Hematopoietic multipotent progenitor cell treated with erythropoietin and hydrocortisone succinate and interleukin-3 and kit ligand, for 8 days (in vitro differentiated cells): ENCODE data around the gene COBLL1.
A peak's percentile ranks its signal among the peaks of the same experiment; 100 is the strongest.
"Not testable (repeated sequence)": the region's sequence is repeated elsewhere in the genome, so short reads cannot be mapped to it uniquely, and the experiment has no call there.

Experiments used
- DNase-seq: peaks from one replicate; pipeline ENCODE4 v3.0.0-alpha.2; 2015

Gene COBLL1

GRCh38 chr2:164841719-164842623 is at the start of gene COBLL1:
TSS of gene COBLL1 (minus strand) at chr2:164841823. CDS start at chr2:164841196, 627 bp downstream.
- DNase-seq: peak; percentile 68

- peak; percentile 47 for DNase-seq
Measured at GRCh38 chr2:164890544-164890943, 48.9 kb upstream of the COBLL1 start.

GRCh38 chr2:164888592-164888991 is 47.0 kb upstream of the COBLL1 start:
- no peak for DNase-seq

GRCh38 chr2:164887434-164888144 is 46.0 kb upstream of the COBLL1 start:
- no peak for DNase-seq

GRCh38 chr2:164882276-164882675 is 40.7 kb upstream of the COBLL1 start:
- DNase-seq: no peak

GRCh38 chr2:164881524-164881923 is 39.9 kb upstream of the COBLL1 start:
- no peak for DNase-seq

- no peak for DNase-seq
Measured at GRCh38 chr2:164879901-164880535, 38.4 kb upstream of the COBLL1 start.

GRCh38 chr2:164877927-164878326 is 36.3 kb upstream of the COBLL1 start:
- no peak for DNase-seq

- DNase-seq: no peak
Measured at GRCh38 chr2:164877169-164877568, 35.5 kb upstream of the COBLL1 start.

GRCh38 chr2:164875334-164876205 is 33.9 kb upstream of the COBLL1 start:
- DNase-seq: no peak

GRCh38 chr2:164873210-164873908 is 31.7 kb upstream of the COBLL1 start:
- no peak for DNase-seq

GRCh38 chr2:164871404-164871803 is 29.8 kb upstream of the COBLL1 start:
- DNase-seq: no peak

GRCh38 chr2:164869420-164869772 is 27.8 kb upstream of the COBLL1 start:
- no peak for DNase-seq

GRCh38 chr2:164868563-164869419 is 27.2 kb upstream of the COBLL1 start:
- DNase-seq: no peak

- DNase-seq: no peak
Measured at GRCh38 chr2:164867779-164868397, 26.3 kb upstream of the COBLL1 start.

- not testable (repeated sequence) for DNase-seq
Measured at GRCh38 chr2:164866381-164866780, 24.8 kb upstream of the COBLL1 start.

GRCh38 chr2:164860694-164861042 is 19.0 kb upstream of the COBLL1 start:
- no peak for DNase-seq

GRCh38 chr2:164859906-164860693 is 18.5 kb upstream of the COBLL1 start:
- DNase-seq: not testable (repeated sequence)

GRCh38 chr2:164859251-164859818 is 17.7 kb upstream of the COBLL1 start:
- DNase-seq: no peak
